ENCODE data around the gene KCNE1. TPM values are rescaled to one million over a fixed set of nuclear protein-coding genes. Genes with fewer than 3 reads are reported as not detected.

KCNE1 gene
- total RNA-seq, 1 donor from 2014 or later: 0.53 TPM

- H3K36me3 Mint-ChIP-seq (ENCODE audit: insufficient read depth): peaks cover 17% of the 10 kb centered on the region
- TF ChIP-seq CTCF (IDR thresholded peaks at IDR 0.05; ENCODE audit: unreplicated experiment): no peak
These were observed 7.7 kb upstream of the KCNE1 start for GRCh38 chr21:34519694-34520093.

GRCh38 chr21:34519016-34519415, 7.0 kb upstream of the KCNE1 start:
- DNase-seq (ENCODE audit: low spot score, unreplicated experiment): no peak
- Mint-ChIP-seq H3K27ac (no peak overlapping the region), H3K9me3 (ENCODE audit: low read depth) (no peaks in the 10 kb centered on the region), H3K4me3 (ENCODE audit: low read depth) (no peak overlapping the region), H3K36me3 (ENCODE audit: insufficient read depth) (peaks cover 17% of the 10 kb centered on the region), H3K27me3 (no peaks in the 10 kb centered on the region), H3K4me1 (ENCODE audit: low read depth) (peaks cover 26% of the 10 kb centered on the region)
- TF ChIP-seq CTCF (IDR thresholded peaks at IDR 0.05; ENCODE audit: unreplicated experiment): no peak

More at GRCh38 chr21:34519694-34520093, 7.7 kb upstream of the KCNE1 start:
- no peak for DNase-seq (ENCODE audit: low spot score, unreplicated experiment)
- H3K9me3 Mint-ChIP-seq (ENCODE audit: low read depth): no peaks in the 10 kb centered on the region
- no peaks in the 10 kb centered on the region for H3K27me3 Mint-ChIP-seq
- no peak overlapping the region for H3K4me3 Mint-ChIP-seq (ENCODE audit: low read depth)
- H3K4me1 Mint-ChIP-seq (ENCODE audit: low read depth): peaks cover 32% of the 10 kb centered on the region
- H3K27ac Mint-ChIP-seq: no peak overlapping the region

- Mint-ChIP-seq H3K4me3 (ENCODE audit: low read depth) (no peak overlapping the region), H3K9me3 (ENCODE audit: low read depth) (no peaks in the 10 kb centered on the region), H3K27me3 (no peaks in the 10 kb centered on the region), H3K27ac (no peak overlapping the region), H3K4me1 (ENCODE audit: low read depth) (peaks cover 19% of the 10 kb centered on the region), H3K36me3 (ENCODE audit: insufficient read depth) (peaks cover 17% of the 10 kb centered on the region)
- no peak for TF ChIP-seq CTCF (IDR thresholded peaks at IDR 0.05; ENCODE audit: unreplicated experiment)
- no peak for DNase-seq (ENCODE audit: low spot score, unreplicated experiment)
These were observed 6.3 kb upstream of the KCNE1 start for GRCh38 chr21:34518301-34518700.

GRCh38 chr21:34517491-34518245, 5.7 kb upstream of the KCNE1 start:
- Mint-ChIP-seq H3K9me3 (ENCODE audit: low read depth) (no peaks in the 10 kb centered on the region), H3K36me3 (ENCODE audit: insufficient read depth) (peaks cover 17% of the 10 kb centered on the region), H3K27ac (no peak overlapping the region), H3K4me1 (ENCODE audit: low read depth) (peaks cover 13% of the 10 kb centered on the region), H3K27me3 (no peaks in the 10 kb centered on the region), H3K4me3 (ENCODE audit: low read depth) (no peak overlapping the region)
- no peak for DNase-seq (ENCODE audit: low spot score, unreplicated experiment)
- peak; percentile 33 for TF ChIP-seq CTCF (IDR thresholded peaks at IDR 0.05; ENCODE audit: unreplicated experiment)

GRCh38 chr21:34517039-34517438, 5.0 kb upstream of the KCNE1 start:
- Mint-ChIP-seq H3K27ac (no peak overlapping the region), H3K9me3 (ENCODE audit: low read depth) (no peaks in the 10 kb centered on the region), H3K36me3 (ENCODE audit: insufficient read depth) (peaks cover 17% of the 10 kb centered on the region), H3K27me3 (no peaks in the 10 kb centered on the region), H3K4me1 (ENCODE audit: low read depth) (peaks cover 8% of the 10 kb centered on the region), H3K4me3 (ENCODE audit: low read depth) (no peak overlapping the region)
- TF ChIP-seq CTCF (IDR thresholded peaks at IDR 0.05; ENCODE audit: unreplicated experiment): no peak
- DNase-seq (ENCODE audit: low spot score, unreplicated experiment): no peak
